Esophagus squamous epithelium (tissue), 5 donors: ENCODE results near the gene RGS8. TPM values are rescaled to one million over a fixed set of nuclear protein-coding genes. Genes with fewer than 3 reads are reported as not detected.

Experiments
- DNase-seq: peaks from one replicate; lab custom pipeline; 2025; lab: John Stamatoyannopoulos, UW
- H3K27ac ChIP-seq, 4 donors: fragments of 200-600 bp; sonication (generic); one replicate each; pipeline ENCODE4 v1.5.1; 2016 to 2019; ENCODE audit warnings: mild to moderate bottlenecking in 1 of 4
- H3K27me3 ChIP-seq, 4 donors: fragments of 200-600 bp; sonication (generic); 1 replicate in 3 of 4; 2 replicates in 1 of 4; pipeline versions ENCODE4 v1.5.1 to v1.6.0; 2017 to 2021; ENCODE audit warnings: antibody characterized with exemption in 1 of 4
- H3K36me3 ChIP-seq, 3 donors: fragments of 200-600 bp; sonication (generic); one replicate each; pipeline ENCODE4 v1.5.1; 2016 to 2019
- H3K4me1 ChIP-seq, 3 donors: fragments of 200-600 bp; sonication (generic); one replicate each; pipeline ENCODE4 v1.5.1; 2017 to 2019
- H3K4me3 ChIP-seq, 4 donors: fragments of 200-600 bp; sonication (generic); 1 replicate in 3 of 4; 2 replicates in 1 of 4; pipeline ENCODE4 v1.5.1; 2016 to 2019; ENCODE audit warnings: mild to moderate bottlenecking in 2 of 4, moderate library complexity in 1 of 4
- H3K9me3 ChIP-seq, 3 donors: fragments of 200-600 bp; sonication (generic); one replicate each; pipeline ENCODE4 v1.5.1; 2016 to 2019
- POLR2A ChIP-seq, 4 donors: fragments of 450-650 bp; IDR thresholded peaks; one replicate each; pipeline ENCODE4 v1.6.1; 2017; ENCODE audit warnings: antibody characterized with exemption in 4 of 4, mild to moderate bottlenecking in 4 of 4, moderate library complexity in 3 of 4
- WGBS, 2 donors: methylation state at CpG; one replicate each; pipeline ENCODE4 v1.1.5; 2018; 5-methylcytosine and 5-hydroxymethylcytosine counted together
- intact Hi-C: fragments of 100-400 bp; cut with DNase I; formaldehyde crosslinking; loops from one replicate; pipeline ENCODE4 v1.15.0; 2022
- total RNA-seq, 4 donors: library from RNA; depleted of rRNA; stranded (reverse); fragments of >200 nt; gene quantifications; one replicate each; pipeline ENCODE4 v1.1.0, GENCODE V29; 2016
- TF ChIP-seq, protein P1 (sequence below), 6 experiments: fragments of 450-650 bp in 4 of 6; fragments of 200-600 bp in 2 of 6; sonication (generic) in 2 of 6; IDR thresholded peaks; one replicate each; pipeline ENCODE4 v1.5.1; 2016 to 2019; ENCODE audit warnings: antibody characterized with exemption in 6 of 6, mild to moderate bottlenecking in 4 of 6, moderate library complexity in 4 of 6
- donor health status: DM: yes; HTN: yes; CAD: no.

The RGS8 gene
- total RNA-seq, 4 donors from 2014 or later: not detected

- Histone ChIP-seq H3K27me3 (peaks cover 0 to 25% (median 0%) of the 10 kb centered on the region in 4 donors), H3K9me3 (no peaks in the 10 kb centered on the region), H3K4me3 (no peak overlapping the region), H3K27ac (no peak overlapping the region), H3K4me1 (peaks cover 0 to 16% (median 0%) of the 10 kb centered on the region in 3 donors), H3K36me3 (no peaks in the 10 kb centered on the region)
- TF ChIP-seq, protein P1, sequence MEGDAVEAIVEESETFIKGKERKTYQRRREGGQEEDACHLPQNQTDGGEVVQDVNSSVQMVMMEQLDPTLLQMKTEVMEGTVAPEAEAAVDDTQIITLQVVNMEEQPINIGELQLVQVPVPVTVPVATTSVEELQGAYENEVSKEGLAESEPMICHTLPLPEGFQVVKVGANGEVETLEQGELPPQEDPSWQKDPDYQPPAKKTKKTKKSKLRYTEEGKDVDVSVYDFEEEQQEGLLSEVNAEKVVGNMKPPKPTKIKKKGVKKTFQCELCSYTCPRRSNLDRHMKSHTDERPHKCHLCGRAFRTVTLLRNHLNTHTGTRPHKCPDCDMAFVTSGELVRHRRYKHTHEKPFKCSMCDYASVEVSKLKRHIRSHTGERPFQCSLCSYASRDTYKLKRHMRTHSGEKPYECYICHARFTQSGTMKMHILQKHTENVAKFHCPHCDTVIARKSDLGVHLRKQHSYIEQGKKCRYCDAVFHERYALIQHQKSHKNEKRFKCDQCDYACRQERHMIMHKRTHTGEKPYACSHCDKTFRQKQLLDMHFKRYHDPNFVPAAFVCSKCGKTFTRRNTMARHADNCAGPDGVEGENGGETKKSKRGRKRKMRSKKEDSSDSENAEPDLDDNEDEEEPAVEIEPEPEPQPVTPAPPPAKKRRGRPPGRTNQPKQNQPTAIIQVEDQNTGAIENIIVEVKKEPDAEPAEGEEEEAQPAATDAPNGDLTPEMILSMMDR (IDR thresholded peaks at IDR 0.05): no peak
- no peak for TF ChIP-seq POLR2A (IDR thresholded peaks at IDR 0.05)
- WGBS, 2 donors: 80 to 100% methylated on average over 2 of the region's 2 CpGs
- intact Hi-C loops: no loop called here
- DNase-seq: no peak
Measured at GRCh38 chr1:182682898-182683501, 1.4 kb downstream of the RGS8 start.

GRCh38 chr1:182682406-182682805 is 2.0 kb downstream of the RGS8 start:
- WGBS, 2 donors: 20 to 25% methylated on average over 1 of the region's 1 CpG
- H3K4me1 ChIP-seq: peaks cover 0 to 10% (median 0%) of the 10 kb centered on the region in 3 donors
- peaks cover 0 to 25% (median 0%) of the 10 kb centered on the region in 4 donors for H3K27me3 ChIP-seq
- no peak overlapping the region for H3K4me3 ChIP-seq
- H3K27ac ChIP-seq: no peak overlapping the region
- TF ChIP-seq POLR2A (IDR thresholded peaks at IDR 0.05): no peak
- TF ChIP-seq, protein P1 (IDR thresholded peaks at IDR 0.05): no peak
- H3K9me3 ChIP-seq: no peaks in the 10 kb centered on the region
- DNase-seq: no peak
- intact Hi-C loops: no loop called here
- H3K36me3 ChIP-seq: no peaks in the 10 kb centered on the region

DNA sequence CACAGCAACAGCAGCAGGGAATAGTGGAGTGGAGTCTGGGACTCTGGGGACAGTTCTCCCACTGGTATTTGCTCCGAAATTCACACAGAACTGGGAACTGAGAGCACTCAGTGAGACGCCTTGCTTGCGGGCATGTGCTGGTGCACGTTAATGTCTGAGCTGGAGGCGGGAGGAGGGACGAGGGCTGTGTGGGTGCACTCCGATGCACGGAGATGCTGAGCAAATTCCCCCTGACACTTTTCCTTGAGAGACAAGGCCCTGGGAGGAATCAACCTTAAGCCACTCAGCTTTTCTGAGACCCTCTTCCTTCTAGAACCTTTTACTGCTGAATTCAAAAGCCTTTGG is 2.8 kb downstream of the RGS8 start:
- TF ChIP-seq, protein P1 (IDR thresholded peaks at IDR 0.05): no peak
- no peak for TF ChIP-seq POLR2A (IDR thresholded peaks at IDR 0.05)
- peaks cover 0 to 1% (median 0%) of the 10 kb centered on the region in 3 donors for H3K4me1 ChIP-seq
- no peak for DNase-seq
- H3K4me3 ChIP-seq: no peak overlapping the region
- no peaks in the 10 kb centered on the region for H3K9me3 ChIP-seq
- intact Hi-C loops: no loop called here
- peaks cover 0 to 25% (median 0%) of the 10 kb centered on the region in 4 donors for H3K27me3 ChIP-seq
- WGBS, 2 donors: 81 to 83% methylated on average over 8 of the region's 8 CpGs
- H3K27ac ChIP-seq: no peak overlapping the region
- H3K36me3 ChIP-seq: no peaks in the 10 kb centered on the region

- no peak for DNase-seq
- 70 to 75% methylated on average over 3 to 4 of the region's 4 CpGs for WGBS, 2 donors
- no peaks in the 10 kb centered on the region for H3K4me1 ChIP-seq
- no peak overlapping the region for H3K27ac ChIP-seq
- peaks cover 0 to 25% (median 0%) of the 10 kb centered on the region in 4 donors for H3K27me3 ChIP-seq
- no peak overlapping the region for H3K4me3 ChIP-seq
- intact Hi-C loops: no loop called here
- no peaks in the 10 kb centered on the region for H3K36me3 ChIP-seq
- no peaks in the 10 kb centered on the region for H3K9me3 ChIP-seq
- no peak for TF ChIP-seq POLR2A (IDR thresholded peaks at IDR 0.05)
- TF ChIP-seq, protein P1 (IDR thresholded peaks at IDR 0.05): no peak
Measured at GRCh38 chr1:182680901-182681567, 3.4 kb downstream of the RGS8 start.

- H3K4me1 ChIP-seq: no peaks in the 10 kb centered on the region
- H3K27ac ChIP-seq: no peak overlapping the region
- H3K4me3 ChIP-seq: no peak overlapping the region
- WGBS, 2 donors: 75 to 79% methylated on average over 3 to 4 of the region's 4 CpGs
- H3K27me3 ChIP-seq: peaks cover 0 to 23% (median 0%) of the 10 kb centered on the region in 4 donors
- TF ChIP-seq, protein P1 (IDR thresholded peaks at IDR 0.05): no peak
- no peak for TF ChIP-seq POLR2A (IDR thresholded peaks at IDR 0.05)
- intact Hi-C loops: no loop called here
- no peaks in the 10 kb centered on the region for H3K9me3 ChIP-seq
- H3K36me3 ChIP-seq: no peaks in the 10 kb centered on the region
- no peak for DNase-seq
Measured at GRCh38 chr1:182680408-182680807, 4.0 kb downstream of the RGS8 start.
